ENCODE measurements around the gene SKP1.
"Not testable (repeated sequence)": the region's sequence is repeated elsewhere in the genome, so short reads cannot be mapped to it uniquely, and the experiment has no call there.

The SKP1 gene

GRCh38 chr5:134178096-134178419, 1.3 kb upstream of the SKP1 start:
- DNase-seq (ENCODE audit: insufficient read length, low spot score) (no peak), FAIRE-seq (no peak)

GRCh38 chr5:134177369-134178095, 782 bp upstream of the SKP1 start:
- DNase-seq (ENCODE audit: insufficient read length, low spot score) (peak; percentile 16), FAIRE-seq (no peak)

GRCh38 chr5:134175921-134176510, 734 bp downstream of the SKP1 start:
- peak; percentile 64 for FAIRE-seq

GRCh38 chr5:134174841-134175839, 1.6 kb downstream of the SKP1 start:
- no peak for DNase-seq (ENCODE audit: insufficient read length, low spot score)
- peak; percentile 39 for FAIRE-seq

More at GRCh38 chr5:134175921-134176510, 734 bp downstream of the SKP1 start:
- DNase-seq (ENCODE audit: insufficient read length, low spot score) = no peak

GRCh38 chr5:134171972-134172371, 4.8 kb downstream of the SKP1 start:
- FAIRE-seq (no peak), DNase-seq (ENCODE audit: insufficient read length, low spot score) (no peak)

GRCh38 chr5:134162592-134162991, 14.2 kb downstream of the SKP1 start:
- FAIRE-seq = no peak

GRCh38 chr5:134161513-134162395, 15.0 kb downstream of the SKP1 start:
- FAIRE-seq = peak; percentile 4

More at GRCh38 chr5:134162592-134162991, 14.2 kb downstream of the SKP1 start:
- DNase-seq (ENCODE audit: insufficient read length, low spot score) = no peak

GRCh38 chr5:134153657-134154056, 23.1 kb downstream of the SKP1 start:
- FAIRE-seq (no peak), DNase-seq (ENCODE audit: insufficient read length, low spot score) (no peak)

More at GRCh38 chr5:134161513-134162395, 15.0 kb downstream of the SKP1 start:
- no peak for DNase-seq (ENCODE audit: insufficient read length, low spot score)

- no peak for FAIRE-seq
- DNase-seq (ENCODE audit: insufficient read length, low spot score) = no peak
Measured at GRCh38 chr5:134153241-134153640, 23.5 kb downstream of the SKP1 start.

- FAIRE-seq = not testable (repeated sequence)
Measured at GRCh38 chr5:134152173-134152832, 24.4 kb downstream of the SKP1 start.

GRCh38 chr5:134151723-134152122, 25.0 kb downstream of the SKP1 start:
- FAIRE-seq (no peak), DNase-seq (ENCODE audit: insufficient read length, low spot score) (no peak)

More at GRCh38 chr5:134152173-134152832, 24.4 kb downstream of the SKP1 start:
- not testable (repeated sequence) for DNase-seq (ENCODE audit: insufficient read length, low spot score)

GRCh38 chr5:134149571-134150303, 27.0 kb downstream of the SKP1 start:
- DNase-seq (ENCODE audit: insufficient read length, low spot score) (no peak), FAIRE-seq (no peak)

GRCh38 chr5:134148986-134149539, 27.7 kb downstream of the SKP1 start:
- FAIRE-seq = no peak
- DNase-seq (ENCODE audit: insufficient read length, low spot score) = no peak

- DNase-seq (ENCODE audit: insufficient read length, low spot score) (no peak), FAIRE-seq (no peak)
Measured at GRCh38 chr5:134148316-134148715, 28.4 kb downstream of the SKP1 start.

GRCh38 chr5:134146651-134147518, 29.9 kb downstream of the SKP1 start:
- DNase-seq (ENCODE audit: insufficient read length, low spot score) = no peak
- no peak for FAIRE-seq

- FAIRE-seq = peak; percentile 70
- DNase-seq (ENCODE audit: insufficient read length, low spot score) = peak; percentile 56
Measured at GRCh38 chr5:134145779-134146581, 30.8 kb downstream of the SKP1 start.

All from GM19239 (cell line).